GM18498 (cell line): ENCODE measurements around the gene PABPC5.

Source experiments
- ATAC-seq: cut with Tn5 transposase; IDR thresholded peaks from one replicate; pipeline ENCODE4 v1.9.1; 2021; ENCODE audit warnings: mild to moderate bottlenecking, moderate library complexity; ENCODE audit not compliant: unreplicated experiment

The PABPC5 gene

DNA sequence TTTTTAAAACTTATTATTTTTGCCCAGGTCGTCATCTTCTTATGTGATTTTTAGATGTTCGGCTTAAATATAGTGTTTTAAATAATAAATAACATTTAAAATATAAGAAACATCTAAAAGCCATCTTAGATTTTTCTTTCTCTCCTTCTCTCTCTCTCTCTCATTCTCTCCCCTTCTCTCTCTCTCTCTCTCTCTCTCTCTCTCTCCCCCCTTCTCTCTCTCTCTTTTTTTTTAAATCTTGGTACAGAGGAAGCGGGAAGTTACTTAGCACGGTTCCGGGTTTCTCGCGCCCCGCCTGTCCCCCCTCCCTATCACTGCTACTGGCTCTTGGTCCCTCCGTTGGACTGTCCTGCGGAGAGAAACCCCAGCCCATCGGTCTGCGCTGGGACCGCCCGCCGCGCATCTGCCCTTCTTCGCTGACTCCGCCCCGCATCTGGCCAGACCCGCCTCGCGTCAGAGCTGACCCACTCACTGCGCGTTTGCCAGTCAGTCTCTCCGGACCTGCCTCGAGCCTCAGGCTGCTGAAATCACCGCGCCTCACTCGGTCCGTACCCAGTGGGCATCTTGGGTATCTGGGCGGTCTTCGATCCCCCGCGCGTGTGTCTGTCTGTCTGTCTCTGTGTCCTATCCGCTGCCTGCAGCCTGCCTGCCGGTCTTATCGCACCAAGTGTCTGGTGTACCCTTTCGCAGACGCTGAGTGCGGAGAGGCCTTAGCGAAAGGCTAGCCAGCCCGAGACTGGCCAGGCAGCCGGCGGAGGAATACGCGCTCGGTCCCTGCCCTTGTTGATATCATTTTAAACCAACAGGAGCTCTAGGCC is at the start of gene PABPC5:
PABPC5 (plus strand) TSS at position 489 of the 818 bp plus-strand sequence. CDS start 739 bp downstream, outside the sequence.
- ATAC-seq: no peak

- ATAC-seq: no peak
These were observed 45.6 kb upstream of the PABPC5 start for GRCh38 chrX:91389026-91389425.

DNA sequence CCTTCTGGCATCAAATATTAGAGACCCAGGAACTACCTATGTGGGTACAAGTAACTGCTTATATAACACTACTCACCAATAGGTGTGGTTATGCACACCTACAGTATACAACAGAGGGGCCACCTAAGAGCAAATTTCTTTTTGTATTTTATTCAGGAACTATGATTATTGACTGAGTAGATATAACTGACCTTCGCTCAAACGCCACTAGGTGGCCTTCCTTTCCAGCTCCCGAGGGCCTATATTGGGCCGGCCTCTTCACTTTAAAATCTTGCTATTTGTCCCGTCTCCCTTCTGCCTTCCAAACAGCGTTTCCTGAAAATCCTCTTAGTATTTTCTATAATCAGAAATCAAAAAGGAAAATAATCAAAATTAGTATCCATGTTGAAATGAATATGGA is 19.9 kb upstream of the PABPC5 start:
- ATAC-seq: no peak

- ATAC-seq: no peak
These were observed 756 bp downstream of the PABPC5 start for GRCh38 chrX:91435395-91435794.
